Nucleus accumbens (tissue), 56 donors: ENCODE measurements around the gene F7.
"Not testable (repeated sequence)": the region's sequence is repeated elsewhere in the genome, so short reads cannot be mapped to it uniquely, and the experiment has no call there.

ENCODE experiments used
- DNase-seq, 56 donors: peaks; one replicate each; lab custom pipeline; 2025; lab: John Stamatoyannopoulos, UW

Gene F7

GRCh38 chr13:113161975-113162374 lies 56.4 kb downstream of the F7 start:
- not testable (repeated sequence) for DNase-seq

- no peak for DNase-seq
These were observed 57.4 kb downstream of the F7 start for GRCh38 chr13:113162783-113163685.

- DNase-seq, result no peak
These were observed 58.9 kb downstream of the F7 start for GRCh38 chr13:113164492-113164891.

- no peak for DNase-seq
These were observed 60.7 kb downstream of the F7 start for GRCh38 chr13:113166266-113166665.

- no peak for DNase-seq
These were observed 61.1 kb downstream of the F7 start for GRCh38 chr13:113166681-113167080.

GRCh38 chr13:113167155-113167554 lies 61.6 kb downstream of the F7 start:
- DNase-seq, result no peak

- DNase-seq, result no peak
These were observed 62.0 kb downstream of the F7 start for GRCh38 chr13:113167575-113167974.

- no peak for DNase-seq
These were observed 62.6 kb downstream of the F7 start for GRCh38 chr13:113168211-113168610.

GRCh38 chr13:113169277-113170272 lies 64.0 kb downstream of the F7 start:
- DNase-seq, result no peak
